HG03108 (cell line): ENCODE data around the gene ZBTB7B.
A peak's percentile ranks its signal among the peaks of the same experiment; 100 is the strongest.

Source experiments
- ATAC-seq: cut with Tn5 transposase; IDR thresholded peaks from one replicate; pipeline ENCODE4 v1.9.1; 2021; ENCODE audit warnings: moderate library complexity; ENCODE audit not compliant: unreplicated experiment

Gene ZBTB7B

DNA sequence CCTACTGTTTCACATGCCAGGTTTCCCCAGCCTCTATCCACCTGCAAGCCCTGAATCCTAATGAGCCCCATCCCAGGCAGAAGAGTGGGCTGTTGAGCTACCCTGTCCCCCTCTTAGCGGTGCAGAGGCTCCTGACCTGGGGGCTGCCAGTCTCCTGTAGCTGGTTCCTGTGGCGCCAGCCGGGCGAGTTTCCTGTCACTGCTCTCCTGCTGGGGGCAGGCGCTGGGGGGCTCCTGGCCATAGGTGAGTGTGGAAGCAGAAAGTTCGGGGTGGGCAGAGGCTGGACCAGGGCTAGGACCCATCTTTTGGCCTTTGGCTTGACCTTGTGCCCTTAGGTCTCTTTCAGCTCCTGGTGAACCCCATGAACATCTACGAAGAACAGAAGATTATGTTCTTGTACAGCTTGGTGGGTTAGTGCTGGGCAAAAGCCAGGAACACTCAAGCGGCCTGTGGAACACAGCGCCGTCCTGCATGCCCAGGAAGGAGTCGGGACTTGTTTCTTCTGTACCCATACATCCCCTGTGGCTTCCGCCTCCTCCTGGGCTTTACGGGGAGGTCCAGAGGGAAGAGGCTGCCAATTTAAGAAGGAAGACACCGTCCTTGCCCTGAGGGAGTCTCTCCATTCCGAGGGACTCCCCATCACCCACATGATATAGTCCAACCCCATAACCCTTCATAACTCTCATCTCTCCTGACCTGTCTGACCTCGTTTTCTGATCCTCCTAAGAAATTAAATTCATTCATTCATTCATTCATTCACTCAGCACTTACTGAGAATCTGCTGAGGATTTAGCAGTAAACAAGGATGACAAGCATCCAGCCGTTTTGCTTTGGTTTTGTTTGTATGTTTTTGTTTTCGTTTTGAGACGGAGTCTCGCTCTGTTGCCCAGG is 32.0 kb downstream of the ZBTB7B start:
- ATAC-seq = no peak

DNA sequence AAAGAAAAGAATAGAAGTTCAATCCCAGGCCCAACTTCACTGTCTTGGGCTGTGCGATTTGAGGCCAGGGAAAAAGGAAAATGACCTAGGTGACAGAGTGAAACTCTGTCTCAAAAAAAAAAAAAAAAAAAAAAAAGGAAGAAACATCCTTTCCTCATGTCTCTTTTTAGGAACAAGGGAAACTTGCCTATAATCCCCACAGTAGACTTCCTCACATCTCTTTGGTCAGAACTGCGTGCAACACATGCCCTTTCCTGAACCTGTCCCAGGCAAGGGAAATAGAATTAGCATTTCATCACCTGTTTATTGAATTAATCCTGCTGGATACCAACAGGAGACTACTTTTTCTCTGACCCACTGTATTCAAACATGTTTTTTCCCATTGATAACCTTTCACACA is 33.3 kb downstream of the ZBTB7B start:
- no peak for ATAC-seq

DNA sequence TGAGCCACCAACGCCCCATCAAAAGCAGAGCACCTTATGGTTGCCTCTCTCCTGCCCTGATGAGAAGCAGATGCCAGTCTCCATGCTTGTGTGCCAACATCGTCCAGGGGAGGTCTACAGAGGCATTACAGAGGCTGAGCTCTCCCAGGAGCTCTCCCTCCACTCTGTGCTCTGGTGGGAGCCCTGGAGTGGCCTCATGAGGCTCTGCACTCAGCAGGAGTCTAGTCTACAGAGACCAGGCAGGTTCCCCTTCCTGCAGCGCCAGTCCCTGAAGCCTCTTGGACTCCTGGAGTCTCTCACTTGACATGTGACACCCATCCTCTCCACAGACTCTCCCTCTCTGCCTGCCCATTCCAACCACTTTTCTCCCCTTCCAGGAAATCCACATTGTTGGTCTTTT is 34.4 kb downstream of the ZBTB7B start:
- no peak for ATAC-seq

DNA sequence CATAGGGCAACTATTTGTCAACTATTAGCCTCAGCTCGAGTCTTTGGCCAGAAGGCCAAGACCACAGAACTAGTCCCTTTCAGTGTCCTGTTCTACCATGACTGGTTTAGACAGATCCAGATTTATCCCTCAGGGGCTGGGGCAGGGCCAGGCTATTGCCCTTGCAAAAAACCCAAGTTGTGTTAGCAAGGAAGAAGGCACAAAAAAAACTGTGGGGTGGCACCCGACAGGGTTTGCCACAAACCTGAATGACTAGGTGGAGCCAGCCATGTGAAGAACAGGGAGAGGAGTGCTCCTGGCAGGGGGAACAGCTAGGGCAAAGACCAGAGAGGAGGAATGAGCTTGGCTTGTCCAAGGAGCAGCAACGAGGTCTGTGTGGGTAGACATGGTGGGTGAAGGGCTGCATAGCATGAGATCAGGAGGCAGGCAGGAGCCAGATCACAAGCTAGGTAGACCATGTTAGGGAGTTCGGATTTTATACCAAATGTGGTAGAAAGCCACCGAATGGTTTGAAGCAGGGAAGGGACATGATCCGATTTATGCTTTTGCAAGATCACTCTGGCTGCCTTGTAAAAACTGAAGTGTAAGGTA is 35.3 kb downstream of the ZBTB7B start:
- no peak for ATAC-seq

DNA sequence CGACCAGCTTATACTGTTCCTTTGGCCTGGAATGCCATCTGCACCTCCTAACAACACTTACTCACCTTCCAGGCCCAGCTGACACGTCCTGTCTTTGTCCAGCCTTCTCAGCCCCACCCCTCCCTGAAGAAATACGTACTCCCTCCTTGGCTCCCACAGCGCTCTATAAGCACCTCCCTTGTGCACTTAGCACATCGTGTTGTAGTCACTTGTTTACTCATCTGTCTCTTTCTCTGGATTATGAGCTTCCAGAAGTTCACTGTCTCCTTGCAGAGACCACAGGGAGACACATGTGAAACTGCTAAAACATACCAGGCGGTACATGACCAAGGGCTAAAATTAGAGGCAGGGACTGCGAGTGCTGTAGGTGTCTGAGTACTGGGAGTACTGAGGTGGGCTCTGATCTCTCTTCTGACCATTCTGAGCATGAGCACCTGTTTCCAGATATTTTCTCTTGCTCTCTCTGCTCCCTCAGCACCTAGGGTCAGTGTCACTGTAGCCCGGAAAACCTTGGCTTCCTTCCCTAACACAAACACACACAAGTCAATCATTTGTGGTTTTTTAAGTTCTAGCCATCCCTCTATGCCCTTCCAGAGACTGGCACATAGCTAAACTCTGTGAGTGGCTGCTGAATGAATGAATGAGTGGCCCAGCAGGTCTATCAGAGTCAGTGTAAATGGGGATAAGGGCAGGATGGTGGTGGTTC is 36.2 kb downstream of the ZBTB7B start:
- no peak for ATAC-seq

DNA sequence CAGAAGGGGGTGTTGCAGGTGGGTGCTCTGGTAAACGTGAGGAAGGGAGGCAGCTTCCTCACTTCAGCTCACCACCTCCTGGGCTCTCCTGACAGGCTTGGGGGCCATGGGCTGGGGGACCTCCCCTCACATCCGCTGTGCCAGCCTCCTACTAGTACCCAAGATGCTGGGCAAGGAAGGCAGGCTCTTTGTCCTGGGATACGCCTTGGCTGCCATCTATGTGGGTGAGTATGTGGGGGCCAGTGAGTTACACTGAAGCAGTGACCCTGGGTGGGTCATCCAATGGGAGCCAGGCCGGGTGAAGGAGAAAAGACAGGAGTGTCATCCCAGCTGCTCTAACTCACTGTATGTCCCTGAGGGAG is 36.7 kb downstream of the ZBTB7B start:
- ATAC-seq = no peak

DNA sequence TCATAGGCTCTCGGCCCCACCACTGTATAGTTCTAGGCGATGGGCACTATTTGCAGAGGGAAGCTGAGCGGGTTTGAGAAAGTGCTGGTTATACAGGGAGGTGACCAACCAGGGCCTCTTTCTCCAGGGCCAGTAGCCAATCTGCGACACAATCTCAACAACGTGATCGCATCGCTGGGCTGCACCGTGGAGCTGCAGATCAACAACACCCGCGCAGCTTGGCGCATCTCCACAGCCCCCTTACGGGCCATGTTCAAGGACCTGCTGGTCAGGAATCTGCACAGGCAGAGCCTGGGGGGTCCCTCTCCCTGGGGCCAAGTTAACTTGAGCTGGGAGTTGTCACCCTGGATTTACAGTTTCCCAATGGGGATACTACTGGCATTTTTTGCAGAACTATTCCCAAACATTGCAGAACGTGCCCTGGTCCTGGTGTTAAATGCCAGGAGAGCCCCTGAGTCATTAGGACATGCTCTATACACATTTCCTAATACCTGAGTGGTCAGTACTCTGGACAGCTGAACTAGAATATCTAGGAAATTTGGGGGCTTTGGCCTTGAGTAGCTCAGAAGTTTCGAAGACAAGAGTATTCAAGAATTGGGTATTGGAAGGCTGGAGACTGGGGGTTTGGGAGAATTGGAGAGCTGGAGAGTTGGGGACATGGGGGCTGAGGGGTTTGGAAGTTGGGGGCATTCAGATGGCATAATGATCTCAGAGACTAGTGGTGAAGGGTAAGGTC is 37.9 kb downstream of the ZBTB7B start:
- ATAC-seq = no peak

DNA sequence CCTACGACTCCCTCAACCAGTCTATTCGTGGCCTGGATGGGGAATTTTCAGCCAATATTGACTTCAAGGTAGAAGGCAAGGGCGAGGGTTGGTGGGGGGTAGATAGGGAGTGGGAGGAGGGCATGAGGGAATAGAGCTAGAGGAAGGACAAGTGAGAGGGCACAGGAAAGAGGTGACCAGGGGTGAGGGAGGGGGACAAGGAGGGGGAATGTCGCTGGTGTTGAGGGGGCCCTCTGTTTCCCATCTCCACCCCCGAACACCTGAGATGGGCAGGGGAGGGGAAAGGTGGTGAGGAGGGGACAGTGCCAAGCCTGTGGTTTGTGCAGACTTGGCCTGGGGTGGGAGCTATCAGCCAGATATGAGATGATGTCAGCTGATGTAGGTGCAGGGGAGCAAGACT is 40.2 kb downstream of the ZBTB7B start:
- ATAC-seq = no peak

DNA sequence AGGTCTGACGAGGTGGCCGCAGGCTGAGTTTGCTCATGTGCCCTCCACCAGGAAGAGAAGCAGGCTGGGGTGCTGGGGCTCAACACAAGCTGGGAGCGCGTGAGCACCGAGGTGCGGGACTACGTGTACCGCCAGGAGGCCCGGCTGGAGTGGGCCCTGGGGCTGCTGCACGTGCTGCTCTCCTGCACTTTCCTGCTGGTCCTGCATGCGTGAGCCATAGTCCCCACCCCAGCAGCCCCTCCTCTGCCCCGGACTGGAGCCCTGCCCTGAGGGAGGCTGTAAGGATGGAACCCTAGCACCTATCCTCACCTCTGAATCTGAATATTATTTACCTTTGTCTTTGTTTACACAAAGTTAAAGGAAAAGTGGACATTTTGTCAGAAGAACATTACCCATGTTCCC is 40.7 kb downstream of the ZBTB7B start:
- ATAC-seq = no peak

DNA sequence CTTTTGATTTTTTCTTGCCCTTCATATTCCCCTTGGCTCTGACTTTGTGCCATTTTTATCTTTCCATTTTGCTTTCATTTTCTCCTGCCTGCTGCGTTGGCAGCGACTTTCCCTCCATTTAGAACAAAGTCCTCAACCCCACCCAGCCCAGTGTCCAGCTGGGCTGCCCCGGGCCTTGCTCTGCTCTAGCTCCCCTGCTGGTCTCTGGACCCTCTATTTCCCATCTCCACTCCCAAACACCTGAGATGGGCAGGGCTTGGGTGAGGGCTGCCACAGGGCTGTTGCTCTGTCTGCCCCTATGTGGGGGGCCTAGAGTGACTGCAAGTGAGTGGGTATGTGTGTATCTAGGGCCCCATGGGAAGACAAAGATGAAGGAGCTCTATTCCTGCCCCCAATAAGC is 41.2 kb downstream of the ZBTB7B start:
- no peak for ATAC-seq

DNA sequence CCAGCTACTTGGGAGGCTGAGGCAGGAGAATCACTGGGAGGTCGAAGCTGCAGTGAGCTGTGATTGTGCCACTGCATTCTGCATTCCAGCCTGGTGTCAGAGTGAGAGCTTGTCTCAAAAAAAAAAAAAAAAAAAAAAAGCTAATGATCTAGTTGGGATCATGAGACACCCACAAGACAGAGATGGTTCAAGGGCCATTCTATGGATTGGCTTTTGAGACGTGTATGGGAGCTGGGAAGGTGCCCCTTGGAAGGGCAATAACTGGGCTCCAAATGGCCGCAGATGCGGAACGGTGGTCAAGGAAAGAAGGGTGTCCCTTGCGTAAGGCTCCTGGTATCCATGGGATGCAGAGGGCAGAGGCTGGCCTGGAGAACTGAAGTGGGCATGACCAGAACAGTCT is 41.8 kb downstream of the ZBTB7B start:
- no peak for ATAC-seq

DNA sequence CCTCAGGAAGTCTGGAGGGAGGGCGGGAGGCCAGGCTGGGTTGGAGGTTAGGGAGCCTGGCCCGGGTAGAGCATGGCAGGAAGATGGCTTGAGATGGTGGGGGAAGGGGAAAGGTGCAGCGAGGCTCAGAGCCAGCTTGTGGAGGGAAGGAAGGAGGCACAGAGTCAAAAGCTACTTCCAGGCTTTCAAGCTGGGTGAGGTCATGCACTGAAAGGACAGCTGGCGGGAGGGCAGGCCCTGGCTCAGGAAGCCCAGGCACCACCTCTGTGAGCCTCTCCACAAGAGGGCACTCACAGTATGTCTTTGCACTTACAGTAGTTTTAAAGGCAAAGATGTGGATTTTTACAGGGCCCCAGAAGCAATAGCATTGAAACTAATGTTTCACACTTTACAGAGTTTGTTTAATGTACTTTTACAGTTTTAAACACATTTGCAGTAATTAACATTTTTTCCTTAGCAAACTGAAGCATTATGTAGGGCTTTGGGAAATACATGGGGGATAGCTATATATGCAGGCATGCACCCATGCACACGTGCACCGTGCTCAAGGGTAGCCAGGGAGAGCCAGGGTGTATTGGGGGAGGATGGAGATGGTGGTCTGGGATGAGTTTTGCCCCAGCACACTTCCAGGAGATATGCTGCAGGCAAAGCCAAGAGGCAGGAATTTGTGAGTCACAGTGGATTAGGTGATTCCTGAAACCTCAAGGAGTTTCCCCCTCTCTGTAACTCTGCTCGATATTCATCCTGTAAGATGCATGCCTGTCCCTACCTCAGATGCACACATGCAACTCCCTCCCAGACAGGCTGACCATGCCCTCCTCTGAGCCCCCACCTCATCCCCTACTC is 42.4 kb downstream of the ZBTB7B start:
- no peak for ATAC-seq

DNA sequence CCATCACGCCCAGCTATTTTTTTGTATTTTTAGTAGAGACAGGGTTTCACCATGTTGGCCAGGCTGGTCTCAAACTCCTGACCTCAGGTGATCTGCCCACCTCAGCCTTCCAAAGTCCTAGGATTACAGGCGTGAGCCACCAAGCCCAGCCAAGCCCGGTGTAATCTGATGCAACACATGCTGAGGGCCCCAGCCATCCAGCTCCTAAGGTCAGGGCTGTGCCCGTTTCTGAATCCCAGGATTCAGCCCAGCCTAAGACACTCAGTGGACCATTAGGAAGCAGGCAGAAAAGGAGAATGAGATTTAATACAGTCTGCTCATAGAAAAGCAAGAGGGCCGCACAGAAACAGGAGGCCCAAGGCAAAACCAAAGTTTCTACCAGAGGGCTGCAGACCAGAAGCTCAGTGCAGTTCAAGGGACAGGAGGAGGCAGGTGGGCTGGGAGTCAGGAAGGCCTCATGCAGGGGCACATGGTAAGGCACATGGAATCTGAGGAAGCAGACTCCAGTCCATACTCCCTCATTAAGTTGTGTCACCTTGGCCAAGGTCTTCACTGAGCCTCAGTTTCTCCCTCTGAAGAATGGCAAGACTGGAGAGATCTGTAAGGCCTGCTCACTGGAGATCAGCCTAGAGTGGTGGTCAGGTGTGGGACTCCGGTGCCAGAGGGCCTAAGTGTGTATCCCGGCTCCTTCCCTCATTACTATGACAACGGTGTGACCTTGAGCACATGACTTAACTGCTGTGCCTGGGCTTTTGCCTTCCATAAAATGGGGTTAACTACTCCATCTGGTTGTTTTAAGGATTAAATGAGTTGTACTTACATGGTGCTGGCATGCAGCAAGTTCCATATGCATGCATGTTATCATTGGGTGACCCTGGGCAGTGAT is 46.1 kb downstream of the ZBTB7B start:
- ATAC-seq = no peak

DNA sequence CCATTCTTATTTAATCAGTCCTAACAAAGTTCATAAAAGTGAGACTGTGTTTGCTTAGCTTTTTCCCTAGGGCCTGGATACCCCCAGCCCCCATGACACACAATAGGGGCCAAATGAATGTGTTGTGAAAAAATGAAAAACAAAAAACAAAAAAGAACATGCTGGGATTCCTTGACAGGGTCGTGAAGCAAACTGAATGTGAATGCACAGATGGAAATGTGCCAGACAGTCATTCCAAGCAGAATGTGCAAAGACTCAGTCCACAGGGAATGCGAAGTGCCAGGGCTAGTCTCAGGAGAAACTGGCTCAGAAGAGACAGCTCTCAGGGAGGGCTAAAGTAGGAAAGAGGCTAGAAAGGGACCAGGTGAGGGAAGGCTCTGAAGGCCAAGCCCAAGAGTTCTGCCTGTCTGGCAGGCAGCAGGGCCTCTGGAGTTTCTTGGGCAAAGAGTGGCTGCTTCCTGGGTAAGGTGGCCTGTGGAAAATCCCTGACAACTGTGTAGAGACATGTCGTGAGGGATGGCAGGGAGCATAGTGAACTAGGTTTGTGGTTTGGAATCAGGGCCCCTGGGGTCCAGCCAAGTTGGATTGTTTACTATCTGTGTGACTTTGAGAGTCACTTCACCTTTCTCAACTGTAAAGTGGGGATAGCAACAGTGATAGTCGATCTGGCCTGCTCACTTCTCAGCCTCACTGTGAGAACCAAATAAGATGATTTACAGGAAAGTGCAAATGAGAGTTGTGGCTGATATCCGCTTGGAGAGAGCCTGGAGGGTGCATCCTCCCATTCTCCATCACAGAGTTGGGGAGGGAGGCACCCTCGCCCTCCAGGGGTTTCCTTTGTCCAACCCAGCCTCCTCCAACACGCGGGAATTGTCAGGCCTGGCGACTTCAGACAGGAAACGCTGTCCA is 47.3 kb downstream of the ZBTB7B start:
- no peak for ATAC-seq

DNA sequence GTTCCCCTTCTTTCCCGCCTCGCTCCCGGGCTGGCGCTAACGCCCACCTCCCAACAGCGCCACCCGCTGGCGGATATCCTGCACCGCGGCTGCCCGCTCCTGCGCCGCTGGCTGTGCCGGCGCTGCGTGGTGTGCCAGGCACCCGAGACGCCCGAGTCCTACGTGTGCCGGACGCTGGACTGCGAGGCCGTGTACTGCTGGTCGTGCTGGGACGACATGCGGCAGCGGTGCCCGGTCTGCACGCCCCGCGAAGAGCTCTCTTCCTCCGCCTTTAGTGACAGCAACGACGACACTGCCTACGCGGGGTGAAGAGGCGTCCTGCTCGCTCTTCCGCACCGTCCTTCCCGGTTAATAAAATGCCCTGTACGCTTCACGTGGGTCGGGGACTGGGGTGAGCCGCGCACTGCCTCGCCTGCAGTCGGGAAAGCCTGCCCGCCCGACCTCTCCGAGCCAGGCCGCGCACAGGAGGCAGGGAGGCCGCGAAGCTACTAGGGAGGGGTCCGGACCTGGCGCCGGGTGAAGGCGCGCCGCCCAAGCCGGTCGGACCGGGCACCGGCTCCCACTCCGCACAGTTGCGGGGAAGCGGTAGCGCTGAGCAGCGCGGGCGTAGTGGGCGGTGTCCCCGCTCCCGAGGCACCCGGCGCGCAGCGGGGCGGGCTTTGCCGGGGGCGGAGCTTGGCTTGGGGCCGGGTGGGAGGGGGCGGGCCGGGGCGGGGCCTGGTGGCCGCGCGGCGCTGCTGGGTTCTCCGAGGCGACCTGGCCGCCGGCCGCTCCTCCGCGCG is 48.1 kb downstream of the ZBTB7B start, which contains the start of gene ADAM15:
ADAM15 (plus strand) TSS at position 757 of the 782 bp plus-strand sequence. CDS start 71 bp downstream, outside the sequence.
- peak; percentile 49 for ATAC-seq

DNA sequence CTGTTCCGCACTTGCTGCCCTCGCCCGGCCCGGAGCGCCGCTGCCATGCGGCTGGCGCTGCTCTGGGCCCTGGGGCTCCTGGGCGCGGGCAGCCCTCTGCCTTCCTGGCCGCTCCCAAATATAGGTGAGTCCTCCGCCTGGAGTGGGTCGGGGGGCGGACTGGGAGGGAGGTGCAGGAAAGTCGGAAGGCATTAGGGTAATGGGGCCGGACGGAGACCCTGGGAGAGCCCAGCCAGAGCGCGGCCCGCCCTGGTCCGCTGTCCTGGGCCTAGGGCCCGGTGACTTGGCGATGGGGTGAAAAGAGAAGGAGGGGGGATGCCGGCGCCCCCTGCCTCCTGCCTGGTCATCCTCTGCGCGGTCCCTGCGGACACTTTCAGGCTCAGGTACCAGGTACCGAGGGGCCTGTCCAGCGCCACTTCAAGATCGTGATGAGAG is 48.8 kb downstream of the ZBTB7B start:
- ATAC-seq = no peak

DNA sequence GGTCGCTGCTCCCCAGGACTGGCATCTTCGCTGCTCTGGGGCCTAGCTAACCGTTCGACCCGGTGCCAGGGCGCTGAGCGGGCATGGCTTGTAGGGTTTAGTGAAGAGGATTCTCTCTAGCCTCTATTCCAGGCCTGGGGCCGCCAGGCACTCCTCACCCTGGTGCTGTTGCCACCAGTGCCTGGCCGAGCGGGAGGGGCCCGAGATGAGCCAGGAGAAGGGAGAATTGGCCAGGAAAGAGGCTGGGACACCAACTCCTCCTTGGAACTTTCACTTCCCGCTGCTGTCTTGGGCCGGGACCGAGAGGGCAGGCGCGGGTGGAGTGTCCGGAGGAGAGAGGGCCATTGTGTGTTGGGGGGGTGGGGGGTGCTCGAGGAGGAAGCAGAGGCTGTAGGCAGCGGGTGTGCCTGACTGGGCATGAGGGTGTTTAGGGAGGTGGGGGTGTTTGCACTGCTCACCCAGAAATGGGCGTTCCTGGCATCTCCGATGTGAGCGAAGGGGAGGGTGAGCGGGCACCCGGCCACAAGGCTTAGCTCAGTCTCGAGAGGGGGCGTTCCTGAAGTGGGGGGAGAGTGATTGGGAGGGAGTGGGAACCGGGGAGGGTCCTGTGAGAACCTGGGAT is 49.3 kb downstream of the ZBTB7B start:
- ATAC-seq = no peak
